K562 (cell line): ENCODE results near the gene HMGXB3. TPM values are rescaled to one million over a fixed set of nuclear protein-coding genes. Genes with fewer than 3 reads are reported as not detected.

ENCODE experiments used
- ATAC-seq: fragments of 200-7000 bp; cut with Tn5 transposase; 3 replicates; pipeline ENCODE4 v1.9.1; 2020; ENCODE audit warnings: moderate library complexity
- BruUV-seq: library from RNA; stranded (reverse); fragments of 400-500 nt; replicated peaks from 2 replicates; lab custom pipeline; 2021; lab: Mats Ljungman, UMichigan
- CTCF ChIA-PET: fragments of 300-600 bp; formaldehyde crosslinking; extraction: SDS; loops from one replicate; lab custom pipeline; 2021; ENCODE audit warnings: low intra/inter-chr PET ratio; lab: Yijun Ruan, JAX
- POLR2A ChIA-PET: fragments of 300-600, 350-650 bp; sonication (Branson Sonifier 250); formaldehyde crosslinking; extraction: SDS; loops from one replicate; lab custom pipeline; 2021; ENCODE audit warnings: antibody characterized with exemption, inconsistent platforms; lab: Yijun Ruan, JAX
- DNase-seq, 4 experiments: peaks; one replicate each; pipeline versions ENCODE4 v3.0.0 to v3.0.0-alpha.2; 2011 to 2018; ENCODE audit warnings: low spot score in 3 of 4, mixed read lengths in 3 of 4; ENCODE audit errors: extremely low read depth in 1 of 4
- FAIRE-seq: peaks from 2 replicates; lab custom pipeline; 2011; peaks lifted over from hg19 to GRCh38; lab: Jason Lieb, UNC
- H2AFZ ChIP-seq: 2 replicates; pipeline ENCODE4 v1.6.0; 2011; ENCODE audit warnings: low read depth, low read length, control low read depth, inconsistent platforms
- H3K27ac ChIP-seq: fragments of 200-600 bp; 3 replicates; pipeline ENCODE4 v1.8.0; 2011; ENCODE audit warnings: low read depth, mild to moderate bottlenecking, control low read depth, inconsistent platforms, low read length, moderate library complexity, mixed read lengths; ENCODE audit errors: extremely low read depth
- H3K27me3 ChIP-seq, 2 experiments: fragments of 300-600 bp in 1 of 2; 2 replicates in 1 of 2; 3 replicates in 1 of 2; pipeline versions ENCODE4 v1.6.0 to v1.8.0; 2011; ENCODE audit warnings: inconsistent platforms in 2 of 2, low read length in 2 of 2, mild to moderate bottlenecking in 1 of 2, mixed read lengths in 1 of 2, moderate library complexity in 1 of 2; ENCODE audit not compliant: control insufficient read depth in 2 of 2, insufficient read depth in 2 of 2
- H3K36me3 ChIP-seq: fragments of 300-600 bp; 3 replicates; pipeline ENCODE4 v1.8.0; 2011; ENCODE audit warnings: mild to moderate bottlenecking, low read length, inconsistent platforms; ENCODE audit not compliant: control insufficient read depth, insufficient read depth
- H3K4me1 ChIP-seq, 2 experiments: fragments of 200-600 bp in 1 of 2; replicated peaks in 1 of 2; 2 replicates in 1 of 2; 3 replicates in 1 of 2; pipeline versions ENCODE4 v1.5.1 to v1.8.0; 2011; ENCODE audit warnings: inconsistent platforms in 2 of 2, low read length in 2 of 2, mild to moderate bottlenecking in 1 of 2, mixed read lengths in 1 of 2, moderate library complexity in 1 of 2; ENCODE audit not compliant: control insufficient read depth in 2 of 2, insufficient read depth in 2 of 2
- H3K4me2 ChIP-seq: 2 replicates; pipeline ENCODE4 v1.6.1; 2011; ENCODE audit warnings: low read length, control low read depth, inconsistent platforms, mixed read lengths; ENCODE audit not compliant: insufficient read depth
- H3K4me3 ChIP-seq: fragments of 200-600 bp; sonication (generic), shearing (Covaris generic); 2 replicates; pipeline ENCODE4 v1.5.1; 2016; ENCODE audit warnings: control low read depth, inconsistent platforms
- H3K79me2 ChIP-seq: fragments of 200-600 bp; 3 replicates; pipeline ENCODE4 v1.8.0; 2011; ENCODE audit warnings: low read length, inconsistent platforms; ENCODE audit not compliant: control insufficient read depth, insufficient read depth
- H3K9ac ChIP-seq, 2 experiments: 2 replicates each; pipeline versions ENCODE4 v1.6.0 to v1.6.1; 2011; ENCODE audit warnings: low read depth in 2 of 2, low read length in 2 of 2, control low read depth in 1 of 2, inconsistent platforms in 1 of 2, mild to moderate bottlenecking in 1 of 2, mixed read lengths in 1 of 2; ENCODE audit not compliant: insufficient read depth in 1 of 2
- H3K9me1 ChIP-seq: one replicate; pipeline ENCODE4 v1.6.0; 2011; ENCODE audit warnings: inconsistent platforms, mild to moderate bottlenecking, low read length, moderate library complexity; ENCODE audit not compliant: control insufficient read depth, insufficient read depth
- H3K9me3 ChIP-seq: replicated peaks from 2 replicates; pipeline ENCODE4 v1.5.1; 2011; ENCODE audit warnings: low read depth, low read length, inconsistent platforms; ENCODE audit not compliant: control insufficient read depth, insufficient read depth
- H4K20me1 ChIP-seq: replicated peaks from 2 replicates; pipeline ENCODE4 v1.6.1; 2011; ENCODE audit warnings: low read length, inconsistent platforms, mixed read lengths; ENCODE audit not compliant: control insufficient read depth, insufficient read depth
- C11orf30 ChIP-seq: fragments of 450-650 bp; IDR thresholded peaks from 2 replicates; pipeline ENCODE4 v1.6.1; 2016; ENCODE audit warnings: low read depth, mild to moderate bottlenecking
- DLX4 ChIP-seq: fragments of 250-450 bp; sonication (Bioruptor Pico); IDR thresholded peaks from 2 replicates; pipeline ENCODE4 v1.6.1; 2021; ENCODE audit warnings: mild to moderate bottlenecking
- ETV1 ChIP-seq: fragments of 450-650 bp; conservative IDR thresholded peaks from 2 replicates; pipeline ENCODE4 v1.6.1; 2016; ENCODE audit warnings: missing genetic modification characterization, control low read depth, low read depth, missing compliant biosample characterization
- IRF1 ChIP-seq: sonication (generic); formaldehyde crosslinking; IDR thresholded peaks from 2 replicates; pipeline ENCODE4 v1.8.0; 2022; ENCODE audit warnings: missing genetic modification reagents, mild to moderate bottlenecking, borderline replicate concordance
- PRDM10 ChIP-seq: fragments of 450-650 bp; IDR thresholded peaks from 2 replicates; pipeline ENCODE4 v1.6.1; 2018; ENCODE audit not compliant: partially characterized antibody
- ZNF165 ChIP-seq: fragments of 250-450 bp; sonication (Bioruptor Pico); IDR thresholded peaks from 2 replicates; pipeline ENCODE4 v1.4.0; 2020; ENCODE audit warnings: borderline replicate concordance
- ZNF316 ChIP-seq: fragments of 450-650 bp; IDR thresholded peaks from 2 replicates; pipeline ENCODE4 v1.6.1; 2016
- ZNF668 ChIP-seq: fragments of 250-450 bp; sonication (Bioruptor Pico); IDR thresholded peaks from 2 replicates; pipeline ENCODE4 v1.8.0; 2022; ENCODE audit warnings: mild to moderate bottlenecking, inconsistent platforms
- WGBS: fragments of 100-300 bp; shearing (Covaris generic); methylation state at CpG from one replicate; pipeline ENCODE4 v1.1.6; 2016; ENCODE audit warnings: low coverage, mixed read lengths; ENCODE audit not compliant: insufficient coverage; ENCODE audit errors: missing lambda C conversion rate; 5-methylcytosine and 5-hydroxymethylcytosine counted together
- in situ Hi-C: fragments of 300-500 bp; cut with MboI; formaldehyde crosslinking; loops from 4 replicates; pipeline ENCODE4 v1.15.0; 2018; ENCODE audit warnings: inconsistent platforms, mixed read lengths
- intact Hi-C: fragments of 100-400 bp; cut with micrococcal nuclease; formaldehyde crosslinking; loops from 2 replicates; pipeline ENCODE4 v1.14.2; 2022
- polyA plus RNA-seq, 8 experiments: library from polyadenylated mRNA; depleted of rRNA in 4 of 8; stranded (reverse) in 5 of 8; unstranded in 3 of 8; fragments of >200 nt; fragmentation: Nextera tagmentation in 2 of 8; fragmentation: Illumina TruSeq in 1 of 8; extraction: Ambion mirVana in 2 of 8; extraction: Trizol in 1 of 8; gene quantifications; 2 replicates each; pipeline versions ENCODE4 v1.2.1 to v1.2.3, GENCODE V29; 2011 to 2014; ENCODE audit warnings: inconsistent platforms in 1 of 8, missing spikeins in 1 of 8
- total RNA-seq, 7 experiments: library from RNA; depleted of rRNA in 6 of 7; stranded (reverse); fragments of >200 nt in 6 of 7; fragmentation: Illumina TruSeq in 2 of 7; extraction: Trizol in 2 of 7; gene quantifications; 2 replicates each; pipeline versions ENCODE4 v1.2.1 to v1.2.3, GENCODE V29; 2011 to 2021; ENCODE audit warnings: low replicate concordance in 1 of 7

The HMGXB3 gene
- total and polyA plus RNA-seq, 9 of the 15 experiments (the other 6 are each of a cell fraction or from before 2014, with no cell fraction given) = 1.8 to 44.1 (median 32.2) TPM

DNA sequence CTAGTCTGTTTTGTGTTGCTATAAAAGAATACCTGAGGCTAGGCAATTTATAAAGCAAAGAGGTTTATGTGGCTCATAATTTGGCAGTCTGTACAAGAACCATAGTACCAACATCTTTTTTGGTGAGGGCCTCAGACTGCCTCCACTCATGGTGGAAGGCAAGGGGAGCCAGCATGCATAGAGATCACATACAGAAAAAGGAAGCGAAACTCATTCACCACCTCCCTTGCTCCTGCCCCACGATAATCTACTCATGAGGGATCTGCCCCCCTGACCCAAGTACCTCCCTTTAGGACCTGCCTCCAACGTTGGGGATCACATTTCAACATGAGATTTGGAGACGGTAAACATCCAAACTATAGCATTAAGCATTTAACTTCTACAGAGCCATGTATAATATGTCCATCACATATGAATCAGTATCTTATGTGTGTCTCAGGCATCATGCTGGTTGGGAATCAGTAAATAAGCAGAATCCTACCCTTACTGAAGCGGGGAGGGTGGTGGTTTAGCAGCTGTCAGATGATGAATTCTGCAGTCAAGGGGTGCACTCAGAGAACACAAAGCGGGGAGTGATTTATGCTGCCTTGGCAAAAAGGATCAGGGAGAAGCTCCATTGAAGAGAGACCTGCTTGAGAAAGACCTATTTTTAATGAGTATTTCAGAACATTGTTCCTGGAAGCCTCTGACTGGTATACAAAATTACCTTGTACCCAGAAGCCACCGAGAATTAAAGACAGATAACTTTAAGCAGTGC is 34.8 kb downstream of the HMGXB3 start:
- ATAC-seq (no peak), FAIRE-seq (peak; percentile 11), DNase-seq (no peak)
- Histone ChIP-seq H3K79me2 (no peaks in the 10 kb centered on the region), H3K4me3 (no peak overlapping the region), H2AFZ (no peak overlapping the region), H3K9me1 (no peaks in the 10 kb centered on the region), H3K9ac (no peak overlapping the region), H3K36me3 (peaks cover 98% of the 10 kb centered on the region), H3K4me1 (no peaks in the 10 kb centered on the region), H3K27me3 (no peaks in the 10 kb centered on the region), H3K9me3 (no peaks in the 10 kb centered on the region), H3K27ac (no peak overlapping the region), H3K4me2 (no peak overlapping the region), H4K20me1 (no peaks in the 10 kb centered on the region)
- CTCF ChIA-PET = no interaction called here
- POLR2A ChIA-PET = interaction anchor here (0.6 to 2.3 kb wide), 4 partner anchors 9 to 1739 kb away, joined by 3 to 11 read pairs (median 3); no protein-coding TSS in a partner anchor
- intact Hi-C loops = no loop called here
- WGBS = 67% methylated on average over 7 of the region's 7 CpGs
- TF ChIP-seq IRF1 (CRISPR knock-in tag) = no peak
- no peak for TF ChIP-seq DLX4 (CRISPR knock-in tag)
- TF ChIP-seq C11orf30 = peak; percentile 29; the same call in 1 of the 2 replicates
- TF ChIP-seq PRDM10 = no peak
- peak; percentile 18; the same call in 1 of the 2 replicates for TF ChIP-seq ZNF316
- TF ChIP-seq ZNF668 (CRISPR knock-in tag) = no peak
- no peak for TF ChIP-seq ZNF165 (CRISPR knock-in tag)
- TF ChIP-seq ETV1 (tag) = no peak
- BruUV-seq = no TSS peak
- in situ Hi-C loops = no loop called here
